ENCODE results near the gene COX6A2. TPM values are rescaled to one million over a fixed set of nuclear protein-coding genes. Genes with fewer than 3 reads are reported as not detected.

Gene COX6A2
- total RNA-seq, 1 experiment from 2014 or later: not detected

DNA sequence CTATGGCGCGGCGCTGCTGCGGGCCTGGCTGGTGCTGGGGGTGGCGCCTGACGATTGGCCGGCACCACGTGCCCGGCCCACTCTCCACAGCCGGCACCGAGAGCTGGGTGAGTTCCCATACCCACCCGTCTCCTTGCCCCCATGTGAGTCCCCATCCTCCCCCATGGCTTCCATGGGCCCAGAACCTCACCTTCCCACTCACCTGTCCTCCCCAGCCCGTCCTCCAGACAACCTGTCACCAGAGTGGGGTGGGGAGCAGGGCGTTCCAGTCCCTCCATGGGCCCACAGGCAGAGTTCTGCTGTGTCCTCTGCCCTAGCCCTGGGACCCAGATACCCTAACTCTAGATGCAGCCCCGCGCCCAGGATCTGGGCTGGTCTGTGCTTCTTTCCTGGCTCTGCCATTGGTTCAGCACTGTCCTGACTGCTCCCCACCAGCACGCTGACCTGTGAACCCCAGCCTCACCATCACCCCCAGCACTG is 36.7 kb upstream of the COX6A2 start (continued):
- TF ChIP-seq, protein P1, sequence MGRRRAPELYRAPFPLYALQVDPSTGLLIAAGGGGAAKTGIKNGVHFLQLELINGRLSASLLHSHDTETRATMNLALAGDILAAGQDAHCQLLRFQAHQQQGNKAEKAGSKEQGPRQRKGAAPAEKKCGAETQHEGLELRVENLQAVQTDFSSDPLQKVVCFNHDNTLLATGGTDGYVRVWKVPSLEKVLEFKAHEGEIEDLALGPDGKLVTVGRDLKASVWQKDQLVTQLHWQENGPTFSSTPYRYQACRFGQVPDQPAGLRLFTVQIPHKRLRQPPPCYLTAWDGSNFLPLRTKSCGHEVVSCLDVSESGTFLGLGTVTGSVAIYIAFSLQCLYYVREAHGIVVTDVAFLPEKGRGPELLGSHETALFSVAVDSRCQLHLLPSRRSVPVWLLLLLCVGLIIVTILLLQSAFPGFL (CRISPR knock-in tag; IDR thresholded peaks at IDR 0.05; ENCODE audit: borderline replicate concordance): no peak
- TF ChIP-seq CREM (CRISPR knock-in tag; IDR thresholded peaks at IDR 0.05): no peak
- TF ChIP-seq, protein P2, sequence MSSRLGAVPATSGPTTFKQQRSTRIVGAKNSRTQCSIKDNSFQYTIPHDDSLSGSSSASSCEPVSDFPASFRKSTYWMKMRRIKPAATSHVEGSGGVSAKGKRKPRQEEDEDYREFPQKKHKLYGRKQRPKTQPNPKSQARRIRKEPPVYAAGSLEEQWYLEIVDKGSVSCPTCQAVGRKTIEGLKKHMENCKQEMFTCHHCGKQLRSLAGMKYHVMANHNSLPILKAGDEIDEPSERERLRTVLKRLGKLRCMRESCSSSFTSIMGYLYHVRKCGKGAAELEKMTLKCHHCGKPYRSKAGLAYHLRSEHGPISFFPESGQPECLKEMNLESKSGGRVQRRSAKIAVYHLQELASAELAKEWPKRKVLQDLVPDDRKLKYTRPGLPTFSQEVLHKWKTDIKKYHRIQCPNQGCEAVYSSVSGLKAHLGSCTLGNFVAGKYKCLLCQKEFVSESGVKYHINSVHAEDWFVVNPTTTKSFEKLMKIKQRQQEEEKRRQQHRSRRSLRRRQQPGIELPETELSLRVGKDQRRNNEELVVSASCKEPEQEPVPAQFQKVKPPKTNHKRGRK (CRISPR knock-in tag; IDR thresholded peaks at IDR 0.05; ENCODE audit: borderline replicate concordance): no peak
- TF ChIP-seq SMAD3 (CRISPR knock-in tag; IDR thresholded peaks at IDR 0.05; ENCODE audit: borderline replicate concordance): no peak
- TF ChIP-seq, protein P3, sequence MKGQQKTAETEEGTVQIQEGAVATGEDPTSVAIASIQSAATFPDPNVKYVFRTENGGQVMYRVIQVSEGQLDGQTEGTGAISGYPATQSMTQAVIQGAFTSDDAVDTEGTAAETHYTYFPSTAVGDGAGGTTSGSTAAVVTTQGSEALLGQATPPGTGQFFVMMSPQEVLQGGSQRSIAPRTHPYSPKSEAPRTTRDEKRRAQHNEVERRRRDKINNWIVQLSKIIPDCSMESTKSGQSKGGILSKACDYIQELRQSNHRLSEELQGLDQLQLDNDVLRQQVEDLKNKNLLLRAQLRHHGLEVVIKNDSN (CRISPR knock-in tag; IDR thresholded peaks at IDR 0.05): no peak
- TF ChIP-seq, protein P4, sequence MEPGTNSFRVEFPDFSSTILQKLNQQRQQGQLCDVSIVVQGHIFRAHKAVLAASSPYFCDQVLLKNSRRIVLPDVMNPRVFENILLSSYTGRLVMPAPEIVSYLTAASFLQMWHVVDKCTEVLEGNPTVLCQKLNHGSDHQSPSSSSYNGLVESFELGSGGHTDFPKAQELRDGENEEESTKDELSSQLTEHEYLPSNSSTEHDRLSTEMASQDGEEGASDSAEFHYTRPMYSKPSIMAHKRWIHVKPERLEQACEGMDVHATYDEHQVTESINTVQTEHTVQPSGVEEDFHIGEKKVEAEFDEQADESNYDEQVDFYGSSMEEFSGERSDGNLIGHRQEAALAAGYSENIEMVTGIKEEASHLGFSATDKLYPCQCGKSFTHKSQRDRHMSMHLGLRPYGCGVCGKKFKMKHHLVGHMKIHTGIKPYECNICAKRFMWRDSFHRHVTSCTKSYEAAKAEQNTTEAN (CRISPR knock-in tag; IDR thresholded peaks at IDR 0.05): no peak
- TF ChIP-seq, protein P5, sequence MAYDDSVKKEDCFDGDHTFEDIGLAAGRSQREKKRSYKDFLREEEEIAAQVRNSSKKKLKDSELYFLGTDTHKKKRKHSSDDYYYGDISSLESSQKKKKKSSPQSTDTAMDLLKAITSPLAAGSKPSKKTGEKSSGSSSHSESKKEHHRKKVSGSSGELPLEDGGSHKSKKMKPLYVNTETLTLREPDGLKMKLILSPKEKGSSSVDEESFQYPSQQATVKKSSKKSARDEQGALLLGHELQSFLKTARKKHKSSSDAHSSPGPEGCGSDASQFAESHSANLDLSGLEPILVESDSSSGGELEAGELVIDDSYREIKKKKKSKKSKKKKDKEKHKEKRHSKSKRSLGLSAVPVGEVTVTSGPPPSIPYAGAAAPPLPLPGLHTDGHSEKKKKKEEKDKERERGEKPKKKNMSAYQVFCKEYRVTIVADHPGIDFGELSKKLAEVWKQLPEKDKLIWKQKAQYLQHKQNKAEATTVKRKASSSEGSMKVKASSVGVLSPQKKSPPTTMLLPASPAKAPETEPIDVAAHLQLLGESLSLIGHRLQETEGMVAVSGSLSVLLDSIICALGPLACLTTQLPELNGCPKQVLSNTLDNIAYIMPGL (CRISPR knock-in tag; IDR thresholded peaks at IDR 0.05): no peak
- TF ChIP-seq ZNF671 (CRISPR knock-in tag; IDR thresholded peaks at IDR 0.05): no peak
- TF ChIP-seq, protein P6, sequence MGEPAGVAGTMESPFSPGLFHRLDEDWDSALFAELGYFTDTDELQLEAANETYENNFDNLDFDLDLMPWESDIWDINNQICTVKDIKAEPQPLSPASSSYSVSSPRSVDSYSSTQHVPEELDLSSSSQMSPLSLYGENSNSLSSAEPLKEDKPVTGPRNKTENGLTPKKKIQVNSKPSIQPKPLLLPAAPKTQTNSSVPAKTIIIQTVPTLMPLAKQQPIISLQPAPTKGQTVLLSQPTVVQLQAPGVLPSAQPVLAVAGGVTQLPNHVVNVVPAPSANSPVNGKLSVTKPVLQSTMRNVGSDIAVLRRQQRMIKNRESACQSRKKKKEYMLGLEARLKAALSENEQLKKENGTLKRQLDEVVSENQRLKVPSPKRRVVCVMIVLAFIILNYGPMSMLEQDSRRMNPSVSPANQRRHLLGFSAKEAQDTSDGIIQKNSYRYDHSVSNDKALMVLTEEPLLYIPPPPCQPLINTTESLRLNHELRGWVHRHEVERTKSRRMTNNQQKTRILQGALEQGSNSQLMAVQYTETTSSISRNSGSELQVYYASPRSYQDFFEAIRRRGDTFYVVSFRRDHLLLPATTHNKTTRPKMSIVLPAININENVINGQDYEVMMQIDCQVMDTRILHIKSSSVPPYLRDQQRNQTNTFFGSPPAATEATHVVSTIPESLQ (CRISPR knock-in tag; IDR thresholded peaks at IDR 0.05): no peak

DNA sequence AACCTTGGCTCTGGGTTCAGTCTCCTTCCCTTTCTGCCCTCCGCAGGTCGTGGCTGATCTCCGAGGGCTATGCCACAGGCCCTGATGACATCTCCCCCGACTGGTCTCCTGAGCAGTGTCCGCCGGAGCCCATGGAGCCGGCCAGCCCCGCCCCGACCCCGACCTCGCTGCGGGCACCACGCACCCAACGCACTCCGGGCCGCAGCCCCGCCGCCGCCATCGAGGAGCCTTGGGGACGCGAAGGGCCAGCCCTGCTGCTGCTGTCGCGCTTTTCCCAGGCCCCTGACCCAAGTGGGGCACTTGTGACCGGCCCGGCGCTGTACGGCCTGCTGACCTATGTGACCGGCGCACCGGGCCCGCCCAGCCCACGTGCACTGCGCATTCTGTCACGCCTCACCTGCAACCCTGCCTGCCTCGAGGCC is 36.2 kb upstream of the COX6A2 start:
- no peak overlapping the region for H3K4me3 Mint-ChIP-seq
- H3K27me3 Mint-ChIP-seq (ENCODE audit: low read depth): no peaks in the 10 kb centered on the region; the same call in 1 of the 2 replicates
- TF ChIP-seq, protein P7, sequence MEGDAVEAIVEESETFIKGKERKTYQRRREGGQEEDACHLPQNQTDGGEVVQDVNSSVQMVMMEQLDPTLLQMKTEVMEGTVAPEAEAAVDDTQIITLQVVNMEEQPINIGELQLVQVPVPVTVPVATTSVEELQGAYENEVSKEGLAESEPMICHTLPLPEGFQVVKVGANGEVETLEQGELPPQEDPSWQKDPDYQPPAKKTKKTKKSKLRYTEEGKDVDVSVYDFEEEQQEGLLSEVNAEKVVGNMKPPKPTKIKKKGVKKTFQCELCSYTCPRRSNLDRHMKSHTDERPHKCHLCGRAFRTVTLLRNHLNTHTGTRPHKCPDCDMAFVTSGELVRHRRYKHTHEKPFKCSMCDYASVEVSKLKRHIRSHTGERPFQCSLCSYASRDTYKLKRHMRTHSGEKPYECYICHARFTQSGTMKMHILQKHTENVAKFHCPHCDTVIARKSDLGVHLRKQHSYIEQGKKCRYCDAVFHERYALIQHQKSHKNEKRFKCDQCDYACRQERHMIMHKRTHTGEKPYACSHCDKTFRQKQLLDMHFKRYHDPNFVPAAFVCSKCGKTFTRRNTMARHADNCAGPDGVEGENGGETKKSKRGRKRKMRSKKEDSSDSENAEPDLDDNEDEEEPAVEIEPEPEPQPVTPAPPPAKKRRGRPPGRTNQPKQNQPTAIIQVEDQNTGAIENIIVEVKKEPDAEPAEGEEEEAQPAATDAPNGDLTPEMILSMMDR (IDR thresholded peaks at IDR 0.05): no peak
- no peak for TF ChIP-seq RELA (CRISPR knock-in tag; IDR thresholded peaks at IDR 0.05; ENCODE audit: borderline replicate concordance)
- no peak for TF ChIP-seq NFE2L1 (CRISPR knock-in tag; IDR thresholded peaks at IDR 0.05)
- no peak for TF ChIP-seq SMAD3 (CRISPR knock-in tag; IDR thresholded peaks at IDR 0.05; ENCODE audit: borderline replicate concordance)
- TF ChIP-seq, protein P8, sequence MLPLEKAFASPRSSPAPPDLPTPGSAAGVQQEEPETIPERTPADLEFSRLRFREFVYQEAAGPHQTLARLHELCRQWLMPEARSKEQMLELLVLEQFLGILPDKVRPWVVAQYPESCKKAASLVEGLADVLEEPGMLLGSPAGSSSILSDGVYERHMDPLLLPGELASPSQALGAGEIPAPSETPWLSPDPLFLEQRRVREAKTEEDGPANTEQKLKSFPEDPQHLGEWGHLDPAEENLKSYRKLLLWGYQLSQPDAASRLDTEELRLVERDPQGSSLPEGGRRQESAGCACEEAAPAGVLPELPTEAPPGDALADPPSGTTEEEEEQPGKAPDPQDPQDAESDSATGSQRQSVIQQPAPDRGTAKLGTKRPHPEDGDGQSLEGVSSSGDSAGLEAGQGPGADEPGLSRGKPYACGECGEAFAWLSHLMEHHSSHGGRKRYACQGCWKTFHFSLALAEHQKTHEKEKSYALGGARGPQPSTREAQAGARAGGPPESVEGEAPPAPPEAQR (CRISPR knock-in tag; IDR thresholded peaks at IDR 0.05): no peak
- no peak for TF ChIP-seq ZNF219 (CRISPR knock-in tag; IDR thresholded peaks at IDR 0.05; ENCODE audit: borderline replicate concordance)
- TF ChIP-seq TEAD4 (CRISPR knock-in tag; IDR thresholded peaks at IDR 0.05): no peak
- H3K9me3 Mint-ChIP-seq: no peaks in the 10 kb centered on the region
- CTCF ChIA-PET: no interaction called here
- no peak overlapping the region for H3K27ac Mint-ChIP-seq
- H3K36me3 Mint-ChIP-seq: peaks cover 15% of the 10 kb centered on the region; the same call in 1 of the 2 replicates
- ATAC-seq (no peak), DNase-seq (ENCODE audit: low spot score) (no peak)
- POLR2A ChIA-PET: no interaction called here
- H3K4me1 Mint-ChIP-seq: peaks cover 2% of the 10 kb centered on the region; the same call in 1 of the 2 replicates
